GM12878 (cell line): ENCODE results near the gene ZNF726. TPM values are rescaled to one million over a fixed set of nuclear protein-coding genes. Genes with fewer than 3 reads are reported as not detected.

Experiments used
- ATAC-seq: fragments of 200-7000 bp; cut with Tn5 transposase; 3 replicates; pipeline ENCODE4 v1.9.1; 2020; ENCODE audit warnings: mild to moderate bottlenecking, moderate library complexity
- BruUV-seq: library from RNA; stranded (reverse); fragments of 400-500 nt; replicated peaks from 2 replicates; lab custom pipeline; 2021; lab: Mats Ljungman, UMichigan
- CTCF ChIA-PET: fragments of 300-600 bp; sonication (Branson Sonifier 250); formaldehyde crosslinking; extraction: SDS; loops from one replicate; lab custom pipeline; 2021; ENCODE audit warnings: inconsistent platforms; lab: Yijun Ruan, JAX
- POLR2A ChIA-PET: fragments of 350-600 bp; formaldehyde crosslinking; extraction: SDS; loops from one replicate; lab custom pipeline; 2021; ENCODE audit warnings: inconsistent platforms; lab: Charles Lee
- RAD21 ChIA-PET: fragments of 300-600 bp; sonication (Branson Sonifier 250); formaldehyde crosslinking; loops from one replicate; lab custom pipeline; 2023; ENCODE audit warnings: antibody characterized with exemption; ENCODE audit not compliant: unreplicated experiment; lab: Charles Lee
- SMC1A ChIA-PET: fragments of 300-600 bp; sonication (Branson Sonifier 250); formaldehyde crosslinking; loops from one replicate; lab custom pipeline; 2023; ENCODE audit not compliant: unreplicated experiment, uncharacterized antibody; lab: Charles Lee
- DNase-seq: peaks from one replicate; pipeline ENCODE4 v3.0.0-alpha.2; 2011; ENCODE audit warnings: low read depth, low spot score
- FAIRE-seq: peaks from 3 replicates; lab custom pipeline; 2011; peaks lifted over from hg19 to GRCh38; lab: Jason Lieb, UNC
- H2AFZ ChIP-seq: 2 replicates; pipeline ENCODE4 v1.6.0; 2011; ENCODE audit warnings: low read depth, low read length, control low read depth; ENCODE audit not compliant: control insufficient read depth
- H3K27ac ChIP-seq: 2 replicates; pipeline ENCODE4 v1.5.1; 2011; ENCODE audit warnings: control low read depth; ENCODE audit not compliant: control insufficient read depth, insufficient read depth
- H3K27me3 ChIP-seq, 2 experiments: replicated peaks in 1 of 2; 2 replicates each; pipeline versions ENCODE4 v1.6.0 to v1.6.1; 2011; ENCODE audit warnings: low read length in 1 of 2; ENCODE audit not compliant: control insufficient read depth in 2 of 2, insufficient read depth in 2 of 2
- H3K36me3 ChIP-seq, 2 experiments: 2 replicates each; pipeline ENCODE4 v1.5.1; 2011; ENCODE audit warnings: low read length in 1 of 2; ENCODE audit not compliant: control insufficient read depth in 2 of 2, insufficient read depth in 2 of 2
- H3K4me1 ChIP-seq: 2 replicates; pipeline ENCODE4 v1.6.1; 2011; ENCODE audit warnings: mild to moderate bottlenecking, low read length, moderate library complexity, mixed read lengths; ENCODE audit not compliant: control insufficient read depth, insufficient read depth
- H3K4me2 ChIP-seq: 2 replicates; pipeline ENCODE4 v1.6.0; 2011; ENCODE audit warnings: control low read depth; ENCODE audit not compliant: control insufficient read depth, insufficient read depth
- H3K4me3 ChIP-seq: fragments of 200-600 bp; sonication (generic); 2 replicates; pipeline ENCODE4 v1.5.1; 2016
- H3K79me2 ChIP-seq: 2 replicates; pipeline ENCODE4 v1.6.0; 2011; ENCODE audit warnings: low read length; ENCODE audit not compliant: control insufficient read depth, insufficient read depth
- H3K9ac ChIP-seq: 2 replicates; pipeline ENCODE4 v1.8.0; 2011; ENCODE audit warnings: low read length, control low read depth, mixed read lengths; ENCODE audit not compliant: control insufficient read depth, insufficient read depth
- H3K9me3 ChIP-seq: replicated peaks from 3 replicates; pipeline ENCODE4 v1.5.1; 2011; ENCODE audit warnings: mild to moderate bottlenecking, low read length; ENCODE audit not compliant: control insufficient read depth, insufficient read depth
- H4K20me1 ChIP-seq: 2 replicates; pipeline ENCODE4 v1.6.0; 2011; ENCODE audit not compliant: control insufficient read depth, insufficient read depth
- ASH2L ChIP-seq: fragments of 300-600, 200-600 bp; sonication (generic); IDR thresholded peaks from 2 replicates; pipeline ENCODE4 v1.6.1; 2017; ENCODE audit warnings: low read depth, mild to moderate bottlenecking, borderline replicate concordance
- ATF7 ChIP-seq: fragments of 450-650 bp; IDR thresholded peaks from 2 replicates; pipeline ENCODE4 v1.6.1; 2016; ENCODE audit warnings: low read depth, mild to moderate bottlenecking
- CUX1 ChIP-seq: IDR thresholded peaks from 2 replicates; pipeline ENCODE4 v1.6.1; 2012; ENCODE audit warnings: improper control_type of control experiment, low read depth, low read length; ENCODE audit not compliant: insufficient replicate concordance
- EP300 ChIP-seq, 2 experiments: fragments of 150-350 bp in 1 of 2; IDR thresholded peaks; 2 replicates each; pipeline ENCODE4 v1.6.1; 2011 to 2012; ENCODE audit warnings: low read depth in 2 of 2, low read length in 2 of 2, borderline replicate concordance in 1 of 2, improper control_type of control experiment in 1 of 2, inconsistent platforms in 1 of 2; ENCODE audit not compliant: control insufficient read depth in 1 of 2
- KDM1A ChIP-seq: fragments of 200-600 bp; sonication (generic); IDR thresholded peaks from 2 replicates; pipeline ENCODE4 v1.6.1; 2016; ENCODE audit warnings: borderline replicate concordance
- SREBF1 ChIP-seq: IDR thresholded peaks from 2 replicates; pipeline ENCODE4 v1.6.1; 2012; ENCODE audit warnings: mild to moderate bottlenecking, low read length
- STAT3 ChIP-seq: IDR thresholded peaks from 2 replicates; pipeline ENCODE4 v1.6.1; 2011; ENCODE audit warnings: low read depth, low read length, improper control_type of control experiment
- TARDBP ChIP-seq: IDR thresholded peaks from 2 replicates; pipeline ENCODE4 v1.6.1; 2016; ENCODE audit warnings: borderline replicate concordance
- ZBED1 ChIP-seq: IDR thresholded peaks from 2 replicates; pipeline ENCODE4 v1.6.1; 2016; ENCODE audit warnings: borderline replicate concordance
- ZNF274 ChIP-seq: IDR thresholded peaks from one replicate; pipeline ENCODE4 v1.8.0; 2011; ENCODE audit not compliant: insufficient read length, insufficient read depth
- ZNF384 ChIP-seq: IDR thresholded peaks from 2 replicates; pipeline ENCODE4 v1.6.1; 2012; ENCODE audit warnings: low read depth, mild to moderate bottlenecking, low read length, improper control_type of control experiment, borderline replicate concordance
- WGBS: methylation state at CpG from one replicate; pipeline ENCODE4 v1.1.6; 2016; ENCODE audit warnings: low lambda C conversion rate; ENCODE audit not compliant: insufficient replicate concordance, insufficient coverage; ENCODE audit errors: missing lambda C conversion rate; 5-methylcytosine and 5-hydroxymethylcytosine counted together
- in situ Hi-C: fragments of 300-500 bp; cut with MboI; formaldehyde crosslinking; loops from 9 replicates; pipeline ENCODE4 v1.14.3; 2018; ENCODE audit warnings: mixed read lengths
- intact Hi-C: fragments of 100-400 bp; cut with micrococcal nuclease; formaldehyde crosslinking; loops from one replicate; pipeline ENCODE4 v1.14.2; 2022; ENCODE audit not compliant: unreplicated experiment
- polyA plus RNA-seq, 11 experiments: library from polyadenylated mRNA; depleted of rRNA in 4 of 11; unstranded in 6 of 11; stranded (reverse) in 5 of 11; fragments of >200 nt; fragmentation: Nextera tagmentation in 4 of 11; fragmentation: Illumina TruSeq in 1 of 11; extraction: Ambion mirVana in 4 of 11; extraction: Trizol in 1 of 11; gene quantifications; 1 replicate in 1 of 11; 2 replicates in 10 of 11; pipeline versions ENCODE4 v1.2.1 to v1.2.3, GENCODE V29; 2011 to 2016; ENCODE audit warnings: inconsistent platforms in 2 of 11, missing spikeins in 2 of 11, low read depth in 1 of 11
- total RNA-seq, 4 experiments: library from RNA; depleted of rRNA in 3 of 4; stranded (reverse); fragments of >200 nt in 3 of 4; fragmentation: Illumina TruSeq in 1 of 4; extraction: Trizol in 1 of 4; gene quantifications; 2 replicates each; pipeline versions ENCODE4 v1.2.1 to v1.2.3, GENCODE V29; 2013 to 2021

ZNF726 gene
- total and polyA plus RNA-seq, 10 of the 15 experiments (the other 5 are each of a cell fraction or from before 2014, with no cell fraction given): 0.69 to 2.3 (median 1.5) TPM

DNA sequence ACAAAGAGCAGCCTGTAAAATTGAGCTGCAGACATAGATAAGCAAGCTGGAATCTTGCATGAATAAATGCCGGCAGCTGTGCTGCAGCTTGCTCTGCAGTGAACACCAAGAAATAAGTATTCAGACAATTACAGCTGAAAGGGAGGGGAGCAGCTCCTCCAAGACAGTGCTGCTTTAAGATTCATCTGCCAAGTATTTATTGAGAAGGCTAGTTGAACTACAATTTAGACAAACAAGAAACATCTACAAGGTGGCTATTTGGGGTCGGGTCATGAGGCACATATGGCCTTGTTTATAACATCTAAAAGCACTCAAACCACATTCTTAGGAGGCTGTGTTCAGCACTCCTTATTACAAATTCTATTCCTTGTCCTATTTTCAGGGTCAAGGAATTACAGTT, 34.9 kb downstream of the ZNF726 start:
- H2AFZ ChIP-seq: no peak overlapping the region
- no peaks in the 10 kb centered on the region for H3K79me2 ChIP-seq
- no peaks in the 10 kb centered on the region for H4K20me1 ChIP-seq
- POLR2A ChIA-PET: no interaction called here
- RAD21 ChIA-PET: no interaction called here
- in situ Hi-C loops: no loop called here
- no TSS peak for BruUV-seq
- H3K27ac ChIP-seq: no peak overlapping the region
- H3K9me3 ChIP-seq: no peaks in the 10 kb centered on the region; the same call in 1 of the 3 replicates
- DNase-seq: no peak
- intact Hi-C loops: no loop called here
- no peak for ATAC-seq
- no peak overlapping the region for H3K9ac ChIP-seq
- FAIRE-seq: no peak
- no peaks in the 10 kb centered on the region for H3K4me1 ChIP-seq
- no peaks in the 10 kb centered on the region for H3K27me3 ChIP-seq
- TF ChIP-seq ZBED1 (no peak), ZNF384 (no peak), TARDBP (no peak), KDM1A (no peak), SREBF1 (no peak), ASH2L (no peak), EP300 (IDR thresholded peaks at IDR 0.05; ENCODE audit: borderline replicate concordance in 1 of 2, control insufficient read depth in 1 of 2, low read depth in 2 of 2, low read length in 2 of 2) (no peak), CUX1 (no peak), ZNF274 (no peak), ATF7 (no peak), STAT3 (no peak)
- TF ChIP-seq, all 136 proteins: peak for 0
- ChIA-PET CTCF (no interaction called here), SMC1A (no interaction called here)
- Histone ChIP-seq H3K4me2 (no peak overlapping the region), H3K4me3 (no peak overlapping the region), H3K36me3 (no peaks in the 10 kb centered on the region)
- 64% methylated on average over 2 of the region's 2 CpGs for whole genome bisulfite sequencing
